Muscle layer of duodenum (tissue), 2 donors: ENCODE measurements around the gene FAM184A.

Experiments
- H3K27ac ChIP-seq: one replicate; pipeline ENCODE4 v1.7.0; 2013; ENCODE audit warnings: mild to moderate bottlenecking, low read length
- H3K27me3 ChIP-seq: one replicate; pipeline ENCODE4 v1.7.0; 2013; ENCODE audit warnings: low read depth, mild to moderate bottlenecking, control low read depth, low read length
- H3K36me3 ChIP-seq, 2 donors: one replicate each; pipeline ENCODE4 v1.7.0; 2013; ENCODE audit warnings: low read length in 2 of 2, control low read depth in 1 of 2, mild to moderate bottlenecking in 1 of 2; ENCODE audit not compliant: insufficient read depth in 2 of 2, control insufficient read depth in 1 of 2
- H3K4me1 ChIP-seq, 2 donors: one replicate each; pipeline ENCODE4 v1.7.0; 2013; ENCODE audit warnings: low read length in 2 of 2, mild to moderate bottlenecking in 2 of 2, control low read depth in 1 of 2, moderate library complexity in 1 of 2; ENCODE audit not compliant: insufficient read depth in 2 of 2, control insufficient read depth in 1 of 2
- H3K4me3 ChIP-seq, 2 donors: one replicate each; pipeline ENCODE4 v1.7.0; 2013; ENCODE audit warnings: low read length in 2 of 2, low read depth in 1 of 2, mild to moderate bottlenecking in 1 of 2
- H3K9me3 ChIP-seq, 2 donors: one replicate each; pipeline ENCODE4 v1.7.0; 2013; ENCODE audit warnings: low read length in 2 of 2, control low read depth in 1 of 2, mild to moderate bottlenecking in 1 of 2; ENCODE audit not compliant: control insufficient read depth in 1 of 2
- donor health status: healthy.

The FAM184A gene

DNA sequence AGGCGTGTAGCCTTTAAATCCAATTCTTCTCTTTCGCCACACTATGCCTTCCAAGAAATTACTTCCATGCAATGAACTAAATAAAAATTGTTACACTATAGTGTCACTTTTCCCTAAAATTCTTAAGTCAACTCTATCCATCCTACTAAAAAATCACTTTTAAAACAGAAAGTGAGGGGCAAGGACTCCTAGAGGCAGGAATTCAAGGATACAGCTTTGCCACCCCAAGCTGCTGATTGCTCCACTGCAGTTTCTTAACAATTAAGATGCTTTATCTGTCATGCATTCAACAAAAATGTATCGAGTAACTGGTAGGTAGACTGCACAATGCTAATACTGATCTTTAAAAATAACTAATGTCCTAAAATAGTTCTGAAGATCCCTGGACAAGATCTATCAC is 147.8 kb downstream of the FAM184A start:
- no peaks in the 10 kb centered on the region for H3K9me3 ChIP-seq
- peaks cover 6 to 12% of the 10 kb centered on the region in 2 donors for H3K36me3 ChIP-seq
- no peak overlapping the region for H3K27ac ChIP-seq
- no peaks in the 10 kb centered on the region for H3K27me3 ChIP-seq
- no peak overlapping the region for H3K4me3 ChIP-seq
- peaks cover 0 to 11% of the 10 kb centered on the region in 2 donors for H3K4me1 ChIP-seq

DNA sequence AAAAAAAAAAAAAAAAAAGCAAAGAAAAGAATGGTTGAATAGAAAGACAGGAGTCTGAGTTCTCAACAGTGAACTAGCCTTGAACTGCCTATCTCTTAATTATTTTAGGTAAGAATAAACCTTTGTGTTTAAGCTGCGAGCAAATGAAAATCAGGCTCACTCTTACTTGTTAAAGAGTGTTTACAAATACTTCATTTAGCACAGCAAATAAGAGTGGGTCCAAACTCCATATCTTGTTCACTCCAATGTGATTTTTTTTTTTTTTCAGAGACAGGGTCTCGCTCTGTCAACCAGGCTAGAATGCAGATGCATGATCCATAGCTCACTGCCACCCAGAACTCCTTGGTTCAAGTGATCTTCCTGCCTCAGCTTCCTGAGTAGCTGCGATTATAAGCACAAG is 155.4 kb downstream of the FAM184A start:
- Histone ChIP-seq H3K4me1 (no peaks in the 10 kb centered on the region), H3K4me3 (no peak overlapping the region), H3K27ac (no peak overlapping the region), H3K9me3 (no peaks in the 10 kb centered on the region), H3K27me3 (no peaks in the 10 kb centered on the region), H3K36me3 (peaks cover 38 to 44% of the 10 kb centered on the region in 2 donors)

DNA sequence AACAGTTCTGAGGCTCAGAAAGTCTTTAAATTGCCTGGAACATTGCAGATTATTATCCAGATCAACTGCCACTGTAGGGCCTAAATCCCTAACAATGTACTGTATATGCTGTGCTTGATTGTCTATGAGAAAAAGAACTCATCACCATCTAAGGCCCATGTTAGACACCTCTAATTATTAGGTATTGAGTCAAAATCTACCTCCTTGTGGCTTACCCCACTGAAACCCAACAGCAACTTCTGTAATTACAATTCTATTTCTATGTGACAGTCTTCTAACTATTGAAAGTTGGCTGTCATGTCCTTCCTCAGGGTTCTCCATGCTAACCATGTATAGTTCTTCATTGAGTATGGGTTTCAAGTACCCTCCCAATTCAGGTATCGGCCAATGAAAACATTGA is 157.4 kb downstream of the FAM184A start:
- H3K27ac ChIP-seq: no peak overlapping the region
- no peak overlapping the region for H3K4me3 ChIP-seq
- no peaks in the 10 kb centered on the region for H3K4me1 ChIP-seq
- no peaks in the 10 kb centered on the region for H3K27me3 ChIP-seq
- H3K36me3 ChIP-seq: peaks cover 47 to 51% of the 10 kb centered on the region in 2 donors
- no peaks in the 10 kb centered on the region for H3K9me3 ChIP-seq

DNA sequence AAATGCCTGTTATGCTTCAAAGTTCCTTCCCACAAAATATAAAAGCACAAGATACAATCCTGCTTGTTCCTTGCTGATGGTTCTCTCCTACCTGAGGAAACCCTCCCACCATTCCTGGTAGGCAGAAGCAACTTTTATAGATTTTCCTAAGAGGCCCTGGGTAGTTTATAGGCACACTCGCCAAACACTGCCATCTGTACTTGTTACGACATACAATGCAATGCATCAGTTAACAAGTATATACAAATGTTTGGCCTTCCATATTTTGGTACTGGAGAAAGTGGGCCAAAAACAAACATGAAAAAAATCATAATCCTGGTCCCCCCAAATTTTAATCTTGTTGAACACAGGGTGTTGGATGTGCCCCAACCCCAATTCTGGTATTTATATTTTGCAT is 160.1 kb downstream of the FAM184A start:
- no peak overlapping the region for H3K4me3 ChIP-seq
- H3K27ac ChIP-seq: no peak overlapping the region
- H3K27me3 ChIP-seq: no peaks in the 10 kb centered on the region
- H3K4me1 ChIP-seq: no peaks in the 10 kb centered on the region
- no peaks in the 10 kb centered on the region for H3K9me3 ChIP-seq
- H3K36me3 ChIP-seq: peaks cover 62% of the 10 kb centered on the region in 2 donors

DNA sequence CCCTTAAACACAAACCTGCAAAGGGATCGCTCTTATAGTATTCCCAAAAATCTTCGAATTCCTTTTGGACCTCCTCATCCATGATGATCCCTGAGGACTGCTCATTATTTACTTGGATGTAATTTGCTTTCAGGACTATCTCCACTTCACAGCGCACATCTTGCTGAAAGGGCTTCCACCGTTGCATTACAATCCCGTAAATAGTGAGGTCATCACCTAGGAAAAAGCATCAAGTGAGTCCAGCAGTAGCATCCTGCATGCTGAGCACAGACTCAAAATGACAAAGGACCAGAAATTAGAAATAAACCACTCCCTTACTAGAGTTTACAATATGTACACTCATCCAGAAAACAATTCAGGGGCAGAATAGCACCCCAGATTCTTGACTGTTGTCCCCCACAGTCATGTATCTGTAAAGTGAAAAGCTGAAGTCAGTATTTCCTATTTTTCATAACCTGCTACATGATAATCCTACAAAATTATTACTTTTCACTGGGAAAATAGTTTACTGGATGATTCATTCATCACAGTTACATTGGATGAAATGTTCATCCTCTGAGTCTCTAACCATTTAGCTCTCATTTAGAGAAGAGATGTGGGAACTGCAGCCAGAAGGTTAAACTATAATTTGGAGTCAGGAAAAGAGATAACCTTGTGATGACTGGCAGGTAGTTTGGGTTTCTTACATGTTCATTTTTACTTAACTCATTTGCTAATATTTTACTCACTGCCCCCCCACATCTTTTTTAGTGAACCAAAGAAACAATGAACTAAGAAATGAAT is 160.7 kb downstream of the FAM184A start:
- Histone ChIP-seq H3K9me3 (no peaks in the 10 kb centered on the region), H3K27ac (no peak overlapping the region), H3K27me3 (no peaks in the 10 kb centered on the region), H3K4me3 (no peak overlapping the region), H3K36me3 (peaks cover 62 to 64% of the 10 kb centered on the region in 2 donors), H3K4me1 (no peaks in the 10 kb centered on the region)

DNA sequence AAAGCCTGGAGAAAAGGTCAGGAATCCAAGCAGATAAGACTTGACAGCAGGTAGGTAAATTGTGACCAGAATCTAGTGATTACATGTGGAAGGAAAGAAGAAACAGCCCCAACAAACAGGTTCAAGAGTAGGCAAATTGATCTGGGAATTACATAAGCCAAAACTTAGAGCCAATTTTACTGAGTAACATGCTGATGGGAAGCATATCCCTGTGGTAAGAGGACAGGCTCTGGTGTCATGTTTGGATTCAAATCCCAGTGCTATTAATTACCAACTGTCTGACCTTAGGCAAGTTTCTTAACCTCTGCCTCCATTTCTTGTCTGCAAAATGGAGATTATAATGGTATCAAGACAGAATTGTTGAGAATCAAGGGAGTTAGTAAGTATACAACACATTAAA is 163.9 kb downstream of the FAM184A start:
- no peaks in the 10 kb centered on the region for H3K27me3 ChIP-seq
- H3K4me3 ChIP-seq: no peak overlapping the region
- no peak overlapping the region for H3K27ac ChIP-seq
- H3K9me3 ChIP-seq: no peaks in the 10 kb centered on the region
- H3K36me3 ChIP-seq: peaks cover 57 to 71% of the 10 kb centered on the region in 2 donors
- no peaks in the 10 kb centered on the region for H3K4me1 ChIP-seq

DNA sequence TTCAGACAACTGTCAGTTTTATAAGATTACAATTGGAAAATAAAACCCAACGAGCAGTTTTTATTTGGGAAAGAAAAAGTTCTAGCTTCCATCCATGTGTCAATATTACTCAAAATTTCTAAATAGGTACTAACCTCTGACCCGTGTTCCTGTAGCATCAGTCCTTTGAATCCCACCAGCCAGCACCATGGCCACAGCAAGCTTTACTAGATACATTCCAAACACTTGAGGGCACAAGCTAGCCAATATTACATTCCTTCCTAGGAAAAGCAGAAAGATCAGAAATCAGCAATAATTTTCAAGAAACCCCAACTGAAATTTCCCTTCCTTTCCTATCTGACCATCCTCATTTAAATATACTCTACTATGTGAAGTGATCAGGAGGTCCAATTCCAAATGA is 165.3 kb downstream of the FAM184A start:
- no peaks in the 10 kb centered on the region for H3K27me3 ChIP-seq
- H3K9me3 ChIP-seq: no peaks in the 10 kb centered on the region
- H3K4me1 ChIP-seq: no peaks in the 10 kb centered on the region
- peaks cover 63 to 79% of the 10 kb centered on the region in 2 donors for H3K36me3 ChIP-seq
- H3K4me3 ChIP-seq: no peak overlapping the region
- no peak overlapping the region for H3K27ac ChIP-seq

DNA sequence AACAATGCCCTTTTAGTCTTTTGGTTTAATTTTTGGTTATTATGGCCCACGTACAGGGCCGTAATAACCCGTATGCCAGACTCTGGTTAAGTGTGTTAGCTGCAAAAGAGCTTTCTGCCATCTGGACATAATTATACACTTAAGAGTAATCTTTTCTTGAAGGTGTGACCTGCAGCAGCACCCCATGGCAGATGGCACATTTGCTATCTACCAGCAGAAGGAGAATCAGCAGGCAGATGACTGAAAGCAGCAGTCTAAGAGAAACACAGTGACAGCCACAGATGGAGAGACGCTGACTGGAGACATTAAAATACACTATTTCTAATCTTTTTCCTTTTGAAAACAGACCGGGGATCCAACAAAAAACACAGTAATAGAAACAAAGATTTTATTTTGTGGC is 165.8 kb downstream of the FAM184A start:
- Histone ChIP-seq H3K36me3 (peaks cover 66 to 79% of the 10 kb centered on the region in 2 donors), H3K4me3 (no peak overlapping the region), H3K4me1 (no peaks in the 10 kb centered on the region), H3K27ac (no peak overlapping the region), H3K27me3 (no peaks in the 10 kb centered on the region), H3K9me3 (no peaks in the 10 kb centered on the region)
